ENCODE results near the gene SCAF8.

SCAF8 gene

GRCh38 chr6:154829970-154830369, 96.8 kb downstream of the SCAF8 start:
- in situ Hi-C loops (cut with HindIII; ENCODE audit: low sequenced_read_pairs) = no loop called here

GRCh38 chr6:154830771-154831170, 97.6 kb downstream of the SCAF8 start:
- in situ Hi-C loops (cut with HindIII; ENCODE audit: low sequenced_read_pairs) = no loop called here

GRCh38 chr6:154835307-154835706, 102.1 kb downstream of the SCAF8 start:
- in situ Hi-C loops (cut with HindIII; ENCODE audit: low sequenced_read_pairs) = no loop called here

- in situ Hi-C loops (cut with HindIII; ENCODE audit: low sequenced_read_pairs) = no loop called here
Measured at GRCh38 chr6:154839546-154839945, 106.3 kb downstream of the SCAF8 start.

- in situ Hi-C loops (cut with HindIII; ENCODE audit: low sequenced_read_pairs) = no loop called here
Measured at GRCh38 chr6:154840363-154840762, 107.1 kb downstream of the SCAF8 start.

GRCh38 chr6:154841109-154841508, 107.9 kb downstream of the SCAF8 start:
- in situ Hi-C loops (cut with HindIII; ENCODE audit: low sequenced_read_pairs) = no loop called here

GRCh38 chr6:154842833-154843232, 109.6 kb downstream of the SCAF8 start:
- in situ Hi-C loops (cut with HindIII; ENCODE audit: low sequenced_read_pairs) = no loop called here

- in situ Hi-C loops (cut with HindIII; ENCODE audit: low sequenced_read_pairs) = no loop called here
Measured at GRCh38 chr6:154847318-154847717, 114.1 kb downstream of the SCAF8 start.

- in situ Hi-C loops (cut with HindIII; ENCODE audit: low sequenced_read_pairs) = no loop called here
Measured at GRCh38 chr6:154848580-154848979, 115.4 kb downstream of the SCAF8 start.

- in situ Hi-C loops (cut with HindIII; ENCODE audit: low sequenced_read_pairs) = no loop called here
Measured at GRCh38 chr6:154849475-154849874, 116.3 kb downstream of the SCAF8 start.

- in situ Hi-C loops (cut with HindIII; ENCODE audit: low sequenced_read_pairs) = no loop called here
Measured at GRCh38 chr6:154852687-154853086, 119.5 kb downstream of the SCAF8 start.

GRCh38 chr6:154857529-154857928, 124.3 kb downstream of the SCAF8 start:
- in situ Hi-C loops (cut with HindIII; ENCODE audit: low sequenced_read_pairs) = no loop called here

- in situ Hi-C loops (cut with HindIII; ENCODE audit: low sequenced_read_pairs) = no loop called here
Measured at GRCh38 chr6:154861825-154862224, 128.6 kb downstream of the SCAF8 start.

- in situ Hi-C loops (cut with HindIII; ENCODE audit: low sequenced_read_pairs) = no loop called here
Measured at GRCh38 chr6:154862536-154862935, 129.3 kb downstream of the SCAF8 start.

- in situ Hi-C loops (cut with HindIII; ENCODE audit: low sequenced_read_pairs) = no loop called here
Measured at GRCh38 chr6:154864066-154864430, 130.8 kb downstream of the SCAF8 start.

GRCh38 chr6:154865291-154865690, 132.1 kb downstream of the SCAF8 start:
- in situ Hi-C loops (cut with HindIII; ENCODE audit: low sequenced_read_pairs) = no loop called here

- in situ Hi-C loops (cut with HindIII; ENCODE audit: low sequenced_read_pairs) = no loop called here
Measured at GRCh38 chr6:154868143-154868594, 135.0 kb downstream of the SCAF8 start.

GRCh38 chr6:154872542-154873114, 139.4 kb downstream of the SCAF8 start:
- in situ Hi-C loops (cut with HindIII; ENCODE audit: low sequenced_read_pairs) = no loop called here

GRCh38 chr6:154873546-154873945, 140.3 kb downstream of the SCAF8 start:
- in situ Hi-C loops (cut with HindIII; ENCODE audit: low sequenced_read_pairs) = no loop called here

- in situ Hi-C loops (cut with HindIII; ENCODE audit: low sequenced_read_pairs) = no loop called here
Measured at GRCh38 chr6:154874773-154875592, 141.8 kb downstream of the SCAF8 start.

- in situ Hi-C loops (cut with HindIII; ENCODE audit: low sequenced_read_pairs) = no loop called here
Measured at GRCh38 chr6:154876486-154877280, 143.5 kb downstream of the SCAF8 start.
